ENCODE results near the gene KPNB1.

DNA sequence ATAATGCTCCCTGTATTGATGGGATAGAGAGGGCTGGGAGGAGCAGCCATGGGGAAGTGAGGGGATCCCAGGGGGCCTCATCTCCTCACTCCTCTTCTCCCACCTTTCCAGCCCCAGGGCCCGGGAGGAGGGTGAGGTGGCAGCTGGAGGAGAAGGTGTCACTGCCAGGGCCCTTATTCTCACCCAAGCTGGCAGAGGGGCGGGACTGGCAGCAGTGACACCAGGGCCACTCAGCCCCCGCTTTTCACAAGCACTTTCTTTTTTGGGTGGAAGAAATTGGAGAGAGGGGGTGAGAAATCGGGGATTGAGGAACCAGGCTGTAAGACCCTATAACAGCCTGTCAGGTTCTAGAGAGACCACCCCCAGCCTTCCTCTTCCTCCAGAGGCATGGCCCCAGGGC, 81.0 kb downstream of the KPNB1 start:
- TF ChIP-seq GATA2 (IDR thresholded peaks at IDR 0.05; ENCODE audit: low read depth, low read length) = no peak
- no peak for TF ChIP-seq GATA3 (IDR thresholded peaks at IDR 0.05; ENCODE audit: low read depth, low read length)
